ENCODE measurements around the gene B4GALNT2.

GRCh38 chr17:49183801-49184200 is 51.2 kb downstream of the B4GALNT2 start:
- no peak for TF ChIP-seq CTCF (IDR thresholded peaks at IDR 0.05)
- no peak for TF ChIP-seq POLR2A (IDR thresholded peaks at IDR 0.05)
